ENCODE data around the gene AZI2.

Gene AZI2

DNA sequence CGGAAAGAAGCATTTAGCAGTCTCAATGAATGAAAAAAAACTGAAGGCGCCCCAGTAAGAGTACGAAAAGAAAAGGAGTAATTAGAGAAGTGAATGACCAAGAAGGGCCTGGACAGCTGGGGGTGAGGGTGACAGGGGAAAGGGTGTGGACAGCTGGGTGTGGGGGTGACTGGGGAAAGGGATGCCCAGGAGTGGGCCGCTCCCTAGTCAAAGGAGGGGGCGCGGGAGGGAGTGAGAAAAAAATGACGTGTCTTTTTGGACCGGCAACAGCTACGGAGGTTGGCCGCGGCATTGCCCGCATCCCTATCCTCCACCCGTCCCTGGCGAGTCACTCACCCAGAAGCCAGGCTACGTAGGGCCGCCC, 377 bp downstream of the AZI2 start (continued):
- no peak for TF ChIP-seq SP7 (tag by site-specific recombination; IDR thresholded peaks at IDR 0.05)
- no peak for TF ChIP-seq ZBTB8A (tag by site-specific recombination; IDR thresholded peaks at IDR 0.05)
- TF ChIP-seq ZNF335 (tag by site-specific recombination; conservative IDR thresholded peaks at IDR 0.05) = peak; percentile 91
- no peak for TF ChIP-seq ZFP69B (tag by site-specific recombination; IDR thresholded peaks at IDR 0.05)
- no peak; the same call in 1 of the 2 replicates for TF ChIP-seq ZFHX2 (tag by site-specific recombination; conservative IDR thresholded peaks at IDR 0.05)
- TF ChIP-seq ZNF114 (tag by site-specific recombination; IDR thresholded peaks at IDR 0.05) = no peak
- no peak for TF ChIP-seq ZIC2 (tag by site-specific recombination; IDR thresholded peaks at IDR 0.05)
- TF ChIP-seq ZNF37A (tag by site-specific recombination; IDR thresholded peaks at IDR 0.05) = no peak
- TF ChIP-seq ZBTB1 (tag by site-specific recombination; IDR thresholded peaks at IDR 0.05) = no peak
- TF ChIP-seq, protein P1, sequence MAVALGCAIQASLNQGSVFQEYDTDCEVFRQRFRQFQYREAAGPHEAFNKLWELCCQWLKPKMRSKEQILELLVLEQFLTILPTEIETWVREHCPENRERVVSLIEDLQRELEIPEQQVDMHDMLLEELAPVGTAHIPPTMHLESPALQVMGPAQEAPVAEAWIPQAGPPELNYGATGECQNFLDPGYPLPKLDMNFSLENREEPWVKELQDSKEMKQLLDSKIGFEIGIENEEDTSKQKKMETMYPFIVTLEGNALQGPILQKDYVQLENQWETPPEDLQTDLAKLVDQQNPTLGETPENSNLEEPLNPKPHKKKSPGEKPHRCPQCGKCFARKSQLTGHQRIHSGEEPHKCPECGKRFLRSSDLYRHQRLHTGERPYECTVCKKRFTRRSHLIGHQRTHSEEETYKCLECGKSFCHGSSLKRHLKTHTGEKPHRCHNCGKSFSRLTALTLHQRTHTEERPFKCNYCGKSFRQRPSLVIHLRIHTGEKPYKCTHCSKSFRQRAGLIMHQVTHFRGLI (tag by site-specific recombination; IDR thresholded peaks at IDR 0.05) = peak; percentile 64; the same call in 1 of the 2 replicates
- TF ChIP-seq, protein P2, sequence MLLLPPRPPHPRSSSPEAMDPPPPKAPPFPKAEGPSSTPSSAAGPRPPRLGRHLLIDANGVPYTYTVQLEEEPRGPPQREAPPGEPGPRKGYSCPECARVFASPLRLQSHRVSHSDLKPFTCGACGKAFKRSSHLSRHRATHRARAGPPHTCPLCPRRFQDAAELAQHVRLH (tag by site-specific recombination; IDR thresholded peaks at IDR 0.05) = no peak
- TF ChIP-seq, protein P3, sequence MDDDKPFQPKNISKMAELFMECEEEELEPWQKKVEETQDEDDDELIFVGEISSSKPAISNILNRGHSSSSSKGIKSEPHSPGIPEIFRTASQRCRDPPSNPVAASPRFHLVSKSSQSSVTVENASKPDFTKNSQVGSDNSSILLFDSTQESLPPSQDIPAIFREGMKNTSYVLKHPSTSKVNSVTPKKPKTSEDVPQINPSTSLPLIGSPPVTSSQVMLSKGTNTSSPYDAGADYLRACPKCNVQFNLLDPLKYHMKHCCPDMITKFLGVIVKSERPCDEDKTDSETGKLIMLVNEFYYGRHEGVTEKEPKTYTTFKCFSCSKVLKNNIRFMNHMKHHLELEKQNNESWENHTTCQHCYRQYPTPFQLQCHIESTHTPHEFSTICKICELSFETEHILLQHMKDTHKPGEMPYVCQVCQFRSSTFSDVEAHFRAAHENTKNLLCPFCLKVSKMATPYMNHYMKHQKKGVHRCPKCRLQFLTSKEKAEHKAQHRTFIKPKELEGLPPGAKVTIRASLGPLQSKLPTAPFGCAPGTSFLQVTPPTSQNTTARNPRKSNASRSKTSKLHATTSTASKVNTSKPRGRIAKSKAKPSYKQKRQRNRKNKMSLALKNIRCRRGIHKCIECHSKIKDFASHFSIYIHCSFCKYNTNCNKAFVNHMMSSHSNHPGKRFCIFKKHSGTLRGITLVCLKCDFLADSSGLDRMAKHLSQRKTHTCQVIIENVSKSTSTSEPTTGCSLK (tag by site-specific recombination; IDR thresholded peaks at IDR 0.05) = no peak
- TF ChIP-seq, protein P4, sequence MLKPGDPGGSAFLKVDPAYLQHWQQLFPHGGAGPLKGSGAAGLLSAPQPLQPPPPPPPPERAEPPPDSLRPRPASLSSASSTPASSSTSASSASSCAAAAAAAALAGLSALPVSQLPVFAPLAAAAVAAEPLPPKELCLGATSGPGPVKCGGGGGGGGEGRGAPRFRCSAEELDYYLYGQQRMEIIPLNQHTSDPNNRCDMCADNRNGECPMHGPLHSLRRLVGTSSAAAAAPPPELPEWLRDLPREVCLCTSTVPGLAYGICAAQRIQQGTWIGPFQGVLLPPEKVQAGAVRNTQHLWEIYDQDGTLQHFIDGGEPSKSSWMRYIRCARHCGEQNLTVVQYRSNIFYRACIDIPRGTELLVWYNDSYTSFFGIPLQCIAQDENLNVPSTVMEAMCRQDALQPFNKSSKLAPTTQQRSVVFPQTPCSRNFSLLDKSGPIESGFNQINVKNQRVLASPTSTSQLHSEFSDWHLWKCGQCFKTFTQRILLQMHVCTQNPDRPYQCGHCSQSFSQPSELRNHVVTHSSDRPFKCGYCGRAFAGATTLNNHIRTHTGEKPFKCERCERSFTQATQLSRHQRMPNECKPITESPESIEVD (tag by site-specific recombination; IDR thresholded peaks at IDR 0.05) = no peak
- TF ChIP-seq ZNF501 (tag by site-specific recombination; IDR thresholded peaks at IDR 0.05) = no peak
- no peak for TF ChIP-seq ZNF561 (tag by site-specific recombination; IDR thresholded peaks at IDR 0.05; ENCODE audit: borderline replicate concordance)
- TF ChIP-seq, protein P5, sequence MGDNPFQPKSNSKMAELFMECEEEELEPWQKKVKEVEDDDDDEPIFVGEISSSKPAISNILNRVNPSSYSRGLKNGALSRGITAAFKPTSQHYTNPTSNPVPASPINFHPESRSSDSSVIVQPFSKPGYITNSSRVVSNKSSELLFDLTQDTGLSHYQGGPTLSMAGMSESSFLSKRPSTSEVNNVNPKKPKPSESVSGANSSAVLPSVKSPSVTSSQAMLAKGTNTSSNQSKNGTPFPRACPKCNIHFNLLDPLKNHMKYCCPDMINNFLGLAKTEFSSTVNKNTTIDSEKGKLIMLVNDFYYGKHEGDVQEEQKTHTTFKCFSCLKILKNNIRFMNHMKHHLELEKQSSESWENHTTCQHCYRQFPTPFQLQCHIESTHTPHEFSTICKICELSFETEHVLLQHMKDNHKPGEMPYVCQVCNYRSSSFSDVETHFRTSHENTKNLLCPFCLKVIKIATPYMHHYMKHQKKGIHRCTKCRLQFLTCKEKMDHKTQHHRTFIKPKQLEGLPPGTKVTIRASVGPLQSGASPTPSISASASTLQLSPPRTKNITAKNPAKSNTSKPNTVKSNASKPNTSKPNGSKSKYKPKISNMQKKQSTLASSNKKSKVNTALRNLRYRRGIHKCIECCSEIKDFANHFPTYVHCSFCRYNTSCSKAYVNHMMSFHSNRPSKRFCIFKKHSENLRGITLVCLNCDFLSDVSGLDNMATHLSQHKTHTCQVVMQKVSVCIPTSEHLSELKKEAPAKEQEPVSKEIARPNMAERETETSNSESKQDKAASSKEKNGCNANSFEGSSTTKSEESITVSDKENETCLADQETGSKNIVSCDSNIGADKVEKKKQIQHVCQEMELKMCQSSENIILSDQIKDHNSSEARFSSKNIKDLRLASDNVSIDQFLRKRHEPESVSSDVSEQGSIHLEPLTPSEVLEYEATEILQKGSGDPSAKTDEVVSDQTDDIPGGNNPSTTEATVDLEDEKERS (tag by site-specific recombination; IDR thresholded peaks at IDR 0.05) = no peak
- no peak for TF ChIP-seq ZNF600 (tag by site-specific recombination; IDR thresholded peaks at IDR 0.05)
- no peak for TF ChIP-seq ZNF544 (tag by site-specific recombination; IDR thresholded peaks at IDR 0.05)
- TF ChIP-seq, protein P6, sequence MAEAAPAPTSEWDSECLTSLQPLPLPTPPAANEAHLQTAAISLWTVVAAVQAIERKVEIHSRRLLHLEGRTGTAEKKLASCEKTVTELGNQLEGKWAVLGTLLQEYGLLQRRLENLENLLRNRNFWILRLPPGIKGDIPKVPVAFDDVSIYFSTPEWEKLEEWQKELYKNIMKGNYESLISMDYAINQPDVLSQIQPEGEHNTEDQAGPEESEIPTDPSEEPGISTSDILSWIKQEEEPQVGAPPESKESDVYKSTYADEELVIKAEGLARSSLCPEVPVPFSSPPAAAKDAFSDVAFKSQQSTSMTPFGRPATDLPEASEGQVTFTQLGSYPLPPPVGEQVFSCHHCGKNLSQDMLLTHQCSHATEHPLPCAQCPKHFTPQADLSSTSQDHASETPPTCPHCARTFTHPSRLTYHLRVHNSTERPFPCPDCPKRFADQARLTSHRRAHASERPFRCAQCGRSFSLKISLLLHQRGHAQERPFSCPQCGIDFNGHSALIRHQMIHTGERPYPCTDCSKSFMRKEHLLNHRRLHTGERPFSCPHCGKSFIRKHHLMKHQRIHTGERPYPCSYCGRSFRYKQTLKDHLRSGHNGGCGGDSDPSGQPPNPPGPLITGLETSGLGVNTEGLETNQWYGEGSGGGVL (tag by site-specific recombination; IDR thresholded peaks at IDR 0.05) = peak; percentile 76
- TF ChIP-seq GLIS2 (tag by site-specific recombination; IDR thresholded peaks at IDR 0.05) = peak; percentile 20; the same call in 1 of the 2 replicates
- no peak for TF ChIP-seq ZNF654 (tag by site-specific recombination; IDR thresholded peaks at IDR 0.05; ENCODE audit: low read depth)
- no peak for TF ChIP-seq OVOL3 (tag by site-specific recombination; IDR thresholded peaks at IDR 0.05)
- TF ChIP-seq ZNF202 (tag by site-specific recombination; IDR thresholded peaks at IDR 0.05; ENCODE audit: borderline replicate concordance) = no peak
- no peak for TF ChIP-seq ZNF792 (tag by site-specific recombination; IDR thresholded peaks at IDR 0.05)
- TF ChIP-seq ZNF274 (IDR thresholded peaks at IDR 0.05; ENCODE audit: low read length) = no peak
- TF ChIP-seq ZNF274 (tag by site-specific recombination; IDR thresholded peaks at IDR 0.05; ENCODE audit: borderline replicate concordance) = no peak
- TF ChIP-seq ZNF175 (tag by site-specific recombination; IDR thresholded peaks at IDR 0.05) = no peak
- no peak for TF ChIP-seq RBAK (tag by site-specific recombination; IDR thresholded peaks at IDR 0.05)
- no peak for TF ChIP-seq ZBTB17 (tag by site-specific recombination; IDR thresholded peaks at IDR 0.05)
- peak; percentile 30; the same call in 1 of the 2 replicates for TF ChIP-seq ZBTB48 (tag by site-specific recombination; IDR thresholded peaks at IDR 0.05)
- TF ChIP-seq EGR2 (tag by site-specific recombination; IDR thresholded peaks at IDR 0.05; ENCODE audit: low read depth) = peak; percentile 43
- TF ChIP-seq ZNF558 (tag by site-specific recombination; IDR thresholded peaks at IDR 0.05) = no peak
- TF ChIP-seq ZNF624 (tag by site-specific recombination; IDR thresholded peaks at IDR 0.05) = no peak
